T-helper 2 cell treated with Interferon-gamma antibody and Interleukin-4, amounts not matched to agents 100 ng/mL and 5 ng/mL, for 36 hours (primary cell): Measurements from ENCODE around the gene GSDME. TPM values are rescaled to one million over a fixed set of nuclear protein-coding genes. Genes with fewer than 3 reads are reported as not detected.

Experiments
- intact Hi-C: fragments of 100-400 bp; cut with micrococcal nuclease; formaldehyde crosslinking; loops from one replicate; pipeline ENCODE4 v1.15.1; 2023
- total RNA-seq: library from RNA; stranded (reverse); gene quantifications from 2 replicates; pipeline ENCODE4 v1.2.3, GENCODE V29; 2022

GSDME gene
- total RNA-seq, 1 donor from 2014 or later: 2.1 TPM

DNA sequence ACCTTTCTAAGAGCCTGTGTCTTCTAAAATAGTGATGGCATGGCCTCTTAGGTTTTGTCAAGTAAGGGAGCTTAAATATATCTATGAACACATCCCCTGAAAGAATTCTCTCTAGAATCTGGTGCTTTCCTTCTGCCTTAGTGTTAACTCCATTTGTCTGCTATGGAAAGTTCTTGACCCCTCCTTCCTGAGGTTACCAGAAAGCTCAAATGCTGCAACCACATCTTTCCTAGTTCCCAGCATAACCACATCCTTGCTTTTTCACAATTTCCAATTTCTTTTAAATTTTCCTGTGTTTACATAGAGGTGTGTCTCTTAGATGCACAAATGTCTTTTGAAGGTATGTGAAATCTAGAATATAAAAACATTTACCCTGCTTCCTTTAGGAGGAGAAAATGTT lies 16.4 kb upstream of the GSDME start:
- intact Hi-C loops: no loop called here

- intact Hi-C loops: no loop called here
Measured at GRCh38 chr7:24769851-24770250, 12.6 kb upstream of the GSDME start.

DNA sequence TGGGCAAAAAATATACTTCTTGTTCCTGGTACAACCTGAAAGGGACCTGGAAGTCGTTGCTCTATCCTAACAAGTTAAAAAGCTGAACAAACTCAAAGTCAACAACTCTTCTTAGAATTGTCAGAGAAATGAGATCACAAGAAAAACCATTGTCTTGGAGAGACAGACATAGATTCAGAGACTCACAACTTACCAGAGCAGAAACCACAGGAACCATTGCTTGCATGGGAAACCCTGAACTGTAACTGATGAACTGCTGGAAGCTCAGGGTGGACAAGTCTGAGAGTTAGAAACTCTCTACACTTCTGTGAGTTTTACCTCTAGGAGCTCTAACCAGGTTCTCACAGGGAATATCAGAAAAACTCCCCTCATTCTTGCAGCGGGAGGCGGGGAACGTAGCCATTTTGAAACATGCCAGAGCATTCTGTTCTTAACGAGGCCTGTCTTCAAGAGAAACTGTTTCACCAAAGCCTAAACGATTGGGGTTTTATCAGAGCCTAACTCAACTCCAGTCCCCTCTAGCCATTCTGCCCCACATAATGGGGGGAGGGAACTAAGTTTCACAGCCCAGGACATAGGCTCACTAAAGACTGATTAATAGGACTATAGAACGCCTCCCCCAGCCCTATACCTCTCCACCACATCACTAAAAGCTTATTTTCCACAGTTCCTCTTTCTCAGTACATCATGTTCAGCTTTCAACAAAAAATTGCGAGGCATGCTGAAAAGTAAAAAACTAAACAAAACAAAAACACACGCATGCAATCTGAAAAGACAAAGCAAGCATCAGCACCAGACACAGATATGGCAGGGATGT lies 12.0 kb upstream of the GSDME start:
- intact Hi-C loops: no loop called here

DNA sequence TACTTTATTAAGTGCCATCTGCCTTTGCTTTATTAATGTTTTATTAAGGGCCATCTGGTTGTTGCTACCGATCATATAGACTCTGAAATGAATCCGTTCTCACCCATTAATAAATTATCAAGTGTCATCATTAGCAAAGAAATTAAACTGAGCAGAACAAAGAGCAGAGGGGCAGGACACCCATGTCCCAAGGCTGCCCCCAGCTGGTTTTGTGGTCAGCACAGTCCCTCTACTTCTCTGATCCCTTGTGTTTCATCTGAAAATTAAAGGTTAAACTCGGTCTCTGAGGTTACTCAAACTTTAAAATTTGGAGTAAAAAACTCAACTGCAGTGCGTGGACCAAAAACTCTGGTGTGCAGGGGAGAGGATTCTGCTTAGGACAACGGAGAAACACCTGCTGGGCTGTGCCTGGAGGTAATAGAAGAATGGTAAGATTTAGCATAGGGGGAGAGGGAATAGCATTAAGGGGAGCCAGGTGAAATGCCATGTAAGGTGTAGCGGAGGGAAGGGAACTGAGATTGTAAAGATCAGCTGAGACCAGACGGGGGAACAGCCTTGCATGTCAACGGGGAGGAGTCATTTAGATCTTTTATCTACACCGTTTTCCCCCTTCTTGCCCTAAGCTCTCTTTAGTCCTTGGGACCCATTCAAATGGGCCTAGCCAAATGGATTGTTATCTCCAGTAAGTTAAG lies 10.8 kb upstream of the GSDME start:
- intact Hi-C loops: no loop called here

DNA sequence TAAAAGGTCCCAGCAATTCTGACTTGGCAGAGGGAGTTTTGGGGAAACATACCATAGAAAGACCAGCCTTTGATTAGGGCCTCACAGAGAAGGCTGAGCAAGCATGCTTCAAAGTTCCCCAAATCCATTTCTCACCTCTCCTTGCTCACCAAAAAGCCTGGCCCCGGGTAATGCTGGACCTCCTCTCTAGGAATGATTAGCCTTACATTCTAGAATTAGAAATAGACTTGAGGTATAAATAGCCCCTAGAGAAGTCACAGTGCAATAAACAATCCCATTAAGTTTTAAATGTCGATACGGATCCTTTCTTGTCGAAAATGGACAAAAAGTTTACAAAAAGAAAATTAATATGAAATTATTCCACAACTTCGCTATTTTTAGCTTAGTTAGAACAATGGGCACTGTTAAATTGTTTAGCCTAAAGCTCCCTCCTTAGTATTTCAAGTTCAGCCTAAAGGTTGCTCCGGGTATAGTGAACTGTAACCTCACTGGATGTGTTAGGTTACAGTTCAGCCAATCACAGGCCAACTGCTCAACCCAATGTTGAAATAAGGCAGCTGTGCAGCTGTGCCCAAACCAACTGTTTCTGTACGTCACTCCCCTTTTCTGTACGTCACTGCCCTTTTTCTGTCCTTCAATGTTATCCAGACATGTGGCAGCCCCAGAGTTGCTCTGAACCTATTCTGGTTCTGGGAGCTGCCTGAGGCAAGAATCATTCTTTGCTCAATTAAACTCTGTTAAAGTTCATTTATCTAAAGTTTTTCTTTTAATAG lies 7.9 kb upstream of the GSDME start:
- intact Hi-C loops: no loop called here

- intact Hi-C loops: no loop called here
Measured at GRCh38 chr7:24764011-24764410, 6.7 kb upstream of the GSDME start.

- intact Hi-C loops: no loop called here
Measured at GRCh38 chr7:24763303-24763901, 6.1 kb upstream of the GSDME start.

GRCh38 chr7:24762771-24763170 lies 5.5 kb upstream of the GSDME start:
- intact Hi-C loops: no loop called here

DNA sequence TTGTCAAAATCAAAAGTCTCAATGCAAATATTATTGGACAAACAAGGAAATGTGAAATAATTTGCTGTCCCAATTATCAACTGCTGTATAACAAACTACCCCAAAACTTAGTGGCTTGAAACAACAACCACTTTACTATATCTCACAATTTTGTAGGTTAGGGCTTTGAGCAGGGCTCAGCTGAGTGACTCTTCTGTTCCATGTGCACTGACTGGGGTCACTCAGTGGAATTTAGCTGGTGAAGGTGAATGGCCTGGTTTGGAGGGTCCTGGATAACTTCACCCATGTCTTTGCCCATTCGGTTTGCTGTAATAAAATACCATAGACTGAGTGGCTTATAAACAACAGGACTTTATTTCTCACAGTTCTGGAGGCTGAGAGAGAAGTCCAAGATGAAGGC lies 3.7 kb upstream of the GSDME start:
- intact Hi-C loops: no loop called here

- intact Hi-C loops: loop anchor here (2.0 to 5.0 kb wide), 3 partner anchors 64 to 224 kb away; partner anchors contain the start of gene OSBPL3
Measured at GRCh38 chr7:24756545-24757352, 515 bp downstream of the GSDME start.

DNA sequence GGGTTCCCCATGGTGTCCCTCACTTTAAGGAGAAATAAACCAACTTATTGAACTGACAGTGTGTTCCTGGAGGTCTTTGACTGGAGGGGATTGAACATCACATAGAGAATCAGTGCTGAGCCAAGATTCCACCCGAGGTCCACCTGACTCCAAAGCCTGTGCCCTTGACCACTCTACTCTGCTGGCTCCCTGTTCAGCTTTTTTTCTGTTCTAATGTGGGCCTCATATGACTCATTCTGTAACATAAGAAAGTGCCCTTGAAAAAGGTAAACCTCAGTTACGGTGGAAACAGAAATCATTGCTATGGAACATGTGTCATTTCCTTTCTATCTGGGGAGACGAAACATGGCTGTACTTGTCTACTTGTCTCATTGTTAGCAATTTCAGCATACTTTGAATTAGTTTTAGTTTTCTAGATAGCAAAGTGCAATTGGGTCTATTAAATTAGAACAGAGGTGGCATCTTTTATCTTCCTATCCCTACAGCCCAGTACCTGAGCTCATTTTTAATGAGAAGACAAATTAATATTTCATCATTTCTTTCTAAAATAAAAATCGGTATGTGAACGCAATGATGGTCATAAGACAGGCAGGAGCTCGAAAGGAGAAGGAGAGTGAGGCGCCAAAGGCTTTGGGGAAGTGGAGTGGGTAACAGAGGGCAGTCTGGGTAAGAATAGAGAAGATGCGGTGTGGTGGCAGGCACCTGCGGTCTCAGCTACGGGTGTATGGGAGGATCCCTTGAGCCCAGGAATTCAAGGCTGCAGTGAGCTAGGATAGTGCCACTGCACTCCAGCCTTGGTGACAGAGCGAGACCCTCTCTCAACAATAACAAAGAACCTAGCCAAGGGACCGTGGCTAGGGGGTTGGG lies 1.5 kb downstream of the GSDME start:
- intact Hi-C loops: loop anchor here (1.0 to 5.0 kb wide), 5 partner anchors 27 to 343 kb away; partner anchors contain the start of gene OSBPL3

DNA sequence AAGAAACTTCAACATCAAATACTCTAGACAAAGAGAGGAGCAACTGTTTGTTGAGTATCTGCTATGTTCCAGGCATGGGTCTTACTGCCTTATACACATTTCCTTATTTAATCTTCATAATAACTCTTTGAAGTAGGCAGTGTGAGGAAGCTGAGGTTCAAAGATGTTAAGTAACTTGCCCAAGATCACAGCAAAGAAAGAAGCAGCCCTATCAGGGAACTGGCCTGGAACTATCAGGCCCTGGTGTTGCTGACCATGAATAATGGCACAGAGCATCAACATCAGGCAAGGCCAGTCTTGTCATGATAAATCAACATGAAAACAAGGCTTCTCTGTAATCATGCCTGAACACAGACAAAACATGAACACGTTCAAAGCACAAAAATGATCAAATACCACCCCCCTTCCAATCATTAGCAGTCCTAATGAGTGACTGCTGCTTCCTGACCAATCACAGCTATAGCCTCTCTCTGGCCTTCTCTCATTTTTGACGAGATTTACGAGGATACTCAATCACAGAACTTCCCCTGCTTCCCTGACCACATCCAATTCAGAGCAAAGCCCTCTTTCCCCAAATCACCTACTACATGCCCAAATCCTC lies 2.3 kb downstream of the GSDME start:
- intact Hi-C loops: loop anchor here (1.0 to 5.0 kb wide), 3 partner anchors 26 to 343 kb away; no protein-coding TSS in a partner anchor

GRCh38 chr7:24752073-24752800 lies 5.0 kb downstream of the GSDME start:
- intact Hi-C loops: no loop called here

DNA sequence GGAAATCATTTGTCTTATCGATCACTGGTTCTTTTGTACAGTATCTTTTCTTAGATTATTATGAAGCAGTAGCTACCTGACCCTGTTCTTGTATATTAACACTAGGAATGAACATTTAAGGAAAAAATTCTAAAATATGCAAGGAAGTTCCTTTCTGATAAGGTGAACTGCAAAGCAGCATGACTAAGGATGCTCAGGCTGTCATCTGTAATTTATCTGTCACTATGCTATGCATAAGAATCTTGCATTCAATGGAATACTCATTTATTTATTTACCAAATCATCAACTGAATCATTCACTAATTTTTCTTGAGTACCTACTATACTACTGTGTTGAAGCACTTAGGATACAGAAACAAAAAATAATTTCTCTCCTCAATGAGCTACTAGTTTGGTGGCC lies 5.8 kb downstream of the GSDME start:
- intact Hi-C loops: no loop called here

DNA sequence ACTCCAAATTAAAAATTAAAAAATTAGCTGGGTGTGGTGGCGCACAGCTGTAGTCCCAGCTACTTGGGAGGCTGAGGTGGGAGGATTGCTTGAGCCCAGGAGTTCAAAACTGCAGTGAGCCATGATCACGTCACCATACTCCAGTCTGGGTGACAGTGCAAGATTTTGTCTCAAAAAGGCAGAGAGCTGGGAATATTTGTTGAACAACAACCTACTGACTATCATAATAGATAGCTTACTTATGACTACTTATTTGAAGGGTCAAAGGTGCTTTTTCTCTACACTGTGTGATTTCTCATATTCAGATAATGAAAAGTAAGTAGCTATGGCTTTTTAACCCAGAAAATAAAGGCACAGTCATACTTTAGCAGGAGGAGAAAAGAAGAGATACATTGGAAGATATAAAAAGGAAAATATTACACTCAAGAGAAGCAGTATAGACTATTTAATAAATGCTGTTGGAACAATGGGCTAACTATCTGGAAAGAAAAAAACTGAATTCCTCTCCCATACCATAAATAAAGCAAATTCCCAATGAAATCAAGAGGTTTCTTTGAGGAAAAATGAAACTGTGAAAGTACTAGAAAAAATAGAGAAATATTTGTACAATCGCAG lies 6.7 kb downstream of the GSDME start:
- intact Hi-C loops: no loop called here

GRCh38 chr7:24748521-24748920 lies 8.7 kb downstream of the GSDME start:
- intact Hi-C loops: no loop called here

GRCh38 chr7:24745355-24745754 lies 11.9 kb downstream of the GSDME start:
- intact Hi-C loops: no loop called here

DNA sequence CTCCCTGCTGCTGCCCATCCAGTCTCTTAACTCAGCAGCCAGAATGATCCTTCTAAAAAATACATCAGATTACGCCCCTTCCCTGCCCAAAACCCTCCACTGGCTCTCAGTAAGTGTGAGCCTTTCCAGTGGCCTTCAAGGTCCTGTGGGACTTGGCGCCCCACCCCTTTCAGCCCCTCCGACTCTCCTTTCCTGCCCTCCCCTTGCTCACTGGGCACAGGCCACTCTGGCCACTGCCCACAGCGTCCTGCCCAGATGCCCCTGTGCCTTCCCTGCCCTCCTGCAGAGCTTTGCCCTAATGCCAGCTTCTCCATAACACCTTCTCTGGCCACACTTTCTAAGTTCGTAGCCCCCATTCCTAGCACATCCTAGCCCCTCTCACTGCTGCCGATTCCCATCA lies 13.8 kb downstream of the GSDME start:
- intact Hi-C loops: no loop called here
